GM12878 (cell line): ENCODE results near the gene RORC. TPM values are rescaled to one million over a fixed set of nuclear protein-coding genes. Genes with fewer than 3 reads are reported as not detected.

Experiments used
- ATAC-seq: fragments of 200-7000 bp; cut with Tn5 transposase; 3 replicates; pipeline ENCODE4 v1.9.1; 2020; ENCODE audit warnings: mild to moderate bottlenecking, moderate library complexity
- BruUV-seq: library from RNA; stranded (reverse); fragments of 400-500 nt; replicated peaks from 2 replicates; lab custom pipeline; 2021; lab: Mats Ljungman, UMichigan
- CTCF ChIA-PET: fragments of 300-600 bp; sonication (Branson Sonifier 250); formaldehyde crosslinking; extraction: SDS; loops from one replicate; lab custom pipeline; 2021; ENCODE audit warnings: inconsistent platforms; lab: Yijun Ruan, JAX
- POLR2A ChIA-PET: fragments of 350-600 bp; formaldehyde crosslinking; extraction: SDS; loops from one replicate; lab custom pipeline; 2021; ENCODE audit warnings: inconsistent platforms; lab: Charles Lee
- RAD21 ChIA-PET: fragments of 300-600 bp; sonication (Branson Sonifier 250); formaldehyde crosslinking; loops from one replicate; lab custom pipeline; 2023; ENCODE audit warnings: antibody characterized with exemption; ENCODE audit not compliant: unreplicated experiment; lab: Charles Lee
- SMC1A ChIA-PET: fragments of 300-600 bp; sonication (Branson Sonifier 250); formaldehyde crosslinking; loops from one replicate; lab custom pipeline; 2023; ENCODE audit not compliant: unreplicated experiment, uncharacterized antibody; lab: Charles Lee
- DNase-seq: peaks from one replicate; pipeline ENCODE4 v3.0.0-alpha.2; 2011; ENCODE audit warnings: low read depth, low spot score
- FAIRE-seq: peaks from 3 replicates; lab custom pipeline; 2011; peaks lifted over from hg19 to GRCh38; lab: Jason Lieb, UNC
- H2AFZ ChIP-seq: 2 replicates; pipeline ENCODE4 v1.6.0; 2011; ENCODE audit warnings: low read depth, low read length, control low read depth; ENCODE audit not compliant: control insufficient read depth
- H3K27ac ChIP-seq: 2 replicates; pipeline ENCODE4 v1.5.1; 2011; ENCODE audit warnings: control low read depth; ENCODE audit not compliant: control insufficient read depth, insufficient read depth
- H3K27me3 ChIP-seq, 2 experiments: replicated peaks in 1 of 2; 2 replicates each; pipeline versions ENCODE4 v1.6.0 to v1.6.1; 2011; ENCODE audit warnings: low read length in 1 of 2; ENCODE audit not compliant: control insufficient read depth in 2 of 2, insufficient read depth in 2 of 2
- H3K36me3 ChIP-seq, 2 experiments: 2 replicates each; pipeline ENCODE4 v1.5.1; 2011; ENCODE audit warnings: low read length in 1 of 2; ENCODE audit not compliant: control insufficient read depth in 2 of 2, insufficient read depth in 2 of 2
- H3K4me1 ChIP-seq: 2 replicates; pipeline ENCODE4 v1.6.1; 2011; ENCODE audit warnings: mild to moderate bottlenecking, low read length, moderate library complexity, mixed read lengths; ENCODE audit not compliant: control insufficient read depth, insufficient read depth
- H3K4me2 ChIP-seq: 2 replicates; pipeline ENCODE4 v1.6.0; 2011; ENCODE audit warnings: control low read depth; ENCODE audit not compliant: control insufficient read depth, insufficient read depth
- H3K4me3 ChIP-seq: fragments of 200-600 bp; sonication (generic); 2 replicates; pipeline ENCODE4 v1.5.1; 2016
- H3K79me2 ChIP-seq: 2 replicates; pipeline ENCODE4 v1.6.0; 2011; ENCODE audit warnings: low read length; ENCODE audit not compliant: control insufficient read depth, insufficient read depth
- H3K9ac ChIP-seq: 2 replicates; pipeline ENCODE4 v1.8.0; 2011; ENCODE audit warnings: low read length, control low read depth, mixed read lengths; ENCODE audit not compliant: control insufficient read depth, insufficient read depth
- H3K9me3 ChIP-seq: replicated peaks from 3 replicates; pipeline ENCODE4 v1.5.1; 2011; ENCODE audit warnings: mild to moderate bottlenecking, low read length; ENCODE audit not compliant: control insufficient read depth, insufficient read depth
- H4K20me1 ChIP-seq: 2 replicates; pipeline ENCODE4 v1.6.0; 2011; ENCODE audit not compliant: control insufficient read depth, insufficient read depth
- CHD4 ChIP-seq: fragments of 200-600 bp; sonication (generic); IDR thresholded peaks from 2 replicates; pipeline ENCODE4 v1.6.1; 2016; ENCODE audit warnings: mild to moderate bottlenecking
- EED ChIP-seq: sonication (generic); IDR thresholded peaks from 2 replicates; pipeline ENCODE4 v1.6.1; 2016; ENCODE audit warnings: antibody characterized with exemption, low read depth
- GATAD2B ChIP-seq: fragments of 450-650 bp; conservative IDR thresholded peaks from 2 replicates; pipeline ENCODE4 v1.6.1; 2017; ENCODE audit warnings: low read depth, mild to moderate bottlenecking, moderate library complexity
- HDAC2 ChIP-seq: fragments of 200-600 bp; sonication (generic); IDR thresholded peaks from 2 replicates; pipeline ENCODE4 v1.6.1; 2017
- IKZF2 ChIP-seq, 2 experiments: fragments of 450-650 bp; IDR thresholded peaks; 2 replicates each; pipeline ENCODE4 v1.6.1; 2017; ENCODE audit warnings: mild to moderate bottlenecking in 2 of 2, moderate library complexity in 2 of 2
- MTA3 ChIP-seq: IDR thresholded peaks from 2 replicates; pipeline ENCODE4 v1.6.1; 2012; ENCODE audit warnings: low read length, inconsistent platforms, borderline replicate concordance
- NFYB ChIP-seq: IDR thresholded peaks from 2 replicates; pipeline ENCODE4 v1.6.1; 2011; ENCODE audit warnings: low read depth, mild to moderate bottlenecking, low read length, improper control_type of control experiment, moderate library complexity; ENCODE audit not compliant: insufficient read depth
- PKNOX1 ChIP-seq: fragments of 450-650 bp; IDR thresholded peaks from 2 replicates; pipeline ENCODE4 v1.6.1; 2016; ENCODE audit warnings: mild to moderate bottlenecking
- POLR2A ChIP-seq: IDR thresholded peaks from 2 replicates; pipeline ENCODE4 v1.6.1; 2011; ENCODE audit warnings: low read depth, mild to moderate bottlenecking, low read length
- SUZ12 ChIP-seq: fragments of 200-600 bp; sonication (generic); IDR thresholded peaks from one replicate; pipeline ENCODE4 v1.6.1; 2018; ENCODE audit warnings: antibody characterized with exemption, mild to moderate bottlenecking; ENCODE audit not compliant: unreplicated experiment
- ZNF384 ChIP-seq: IDR thresholded peaks from 2 replicates; pipeline ENCODE4 v1.6.1; 2012; ENCODE audit warnings: low read depth, mild to moderate bottlenecking, low read length, improper control_type of control experiment, borderline replicate concordance
- ZSCAN29 ChIP-seq: fragments of 450-650 bp; IDR thresholded peaks from 2 replicates; pipeline ENCODE4 v1.6.1; 2017; ENCODE audit warnings: mild to moderate bottlenecking, moderate library complexity
- WGBS: methylation state at CpG from one replicate; pipeline ENCODE4 v1.1.6; 2016; ENCODE audit warnings: low lambda C conversion rate; ENCODE audit not compliant: insufficient replicate concordance, insufficient coverage; ENCODE audit errors: missing lambda C conversion rate; 5-methylcytosine and 5-hydroxymethylcytosine counted together
- in situ Hi-C: fragments of 300-500 bp; cut with MboI; formaldehyde crosslinking; loops from 9 replicates; pipeline ENCODE4 v1.14.3; 2018; ENCODE audit warnings: mixed read lengths
- intact Hi-C: fragments of 100-400 bp; cut with micrococcal nuclease; formaldehyde crosslinking; loops from one replicate; pipeline ENCODE4 v1.14.2; 2022; ENCODE audit not compliant: unreplicated experiment
- polyA plus RNA-seq, 11 experiments: library from polyadenylated mRNA; depleted of rRNA in 4 of 11; unstranded in 6 of 11; stranded (reverse) in 5 of 11; fragments of >200 nt; fragmentation: Nextera tagmentation in 4 of 11; fragmentation: Illumina TruSeq in 1 of 11; extraction: Ambion mirVana in 4 of 11; extraction: Trizol in 1 of 11; gene quantifications; 1 replicate in 1 of 11; 2 replicates in 10 of 11; pipeline versions ENCODE4 v1.2.1 to v1.2.3, GENCODE V29; 2011 to 2016; ENCODE audit warnings: inconsistent platforms in 2 of 11, missing spikeins in 2 of 11, low read depth in 1 of 11
- total RNA-seq, 4 experiments: library from RNA; depleted of rRNA in 3 of 4; stranded (reverse); fragments of >200 nt in 3 of 4; fragmentation: Illumina TruSeq in 1 of 4; extraction: Trizol in 1 of 4; gene quantifications; 2 replicates each; pipeline versions ENCODE4 v1.2.1 to v1.2.3, GENCODE V29; 2013 to 2021
- TF ChIP-seq, protein P1 (sequence below): fragments of 450-650 bp; IDR thresholded peaks from 2 replicates; pipeline ENCODE4 v1.6.1; 2017; ENCODE audit warnings: low read depth, mild to moderate bottlenecking, moderate library complexity
- TF ChIP-seq, protein P2 (sequence below): fragments of 450-650 bp; IDR thresholded peaks from 2 replicates; pipeline ENCODE4 v1.6.1; 2017; ENCODE audit warnings: mild to moderate bottlenecking, moderate library complexity

Gene RORC
- total and polyA plus RNA-seq, 10 of the 15 experiments (the other 5 are each of a cell fraction or from before 2014, with no cell fraction given) = not detected

DNA sequence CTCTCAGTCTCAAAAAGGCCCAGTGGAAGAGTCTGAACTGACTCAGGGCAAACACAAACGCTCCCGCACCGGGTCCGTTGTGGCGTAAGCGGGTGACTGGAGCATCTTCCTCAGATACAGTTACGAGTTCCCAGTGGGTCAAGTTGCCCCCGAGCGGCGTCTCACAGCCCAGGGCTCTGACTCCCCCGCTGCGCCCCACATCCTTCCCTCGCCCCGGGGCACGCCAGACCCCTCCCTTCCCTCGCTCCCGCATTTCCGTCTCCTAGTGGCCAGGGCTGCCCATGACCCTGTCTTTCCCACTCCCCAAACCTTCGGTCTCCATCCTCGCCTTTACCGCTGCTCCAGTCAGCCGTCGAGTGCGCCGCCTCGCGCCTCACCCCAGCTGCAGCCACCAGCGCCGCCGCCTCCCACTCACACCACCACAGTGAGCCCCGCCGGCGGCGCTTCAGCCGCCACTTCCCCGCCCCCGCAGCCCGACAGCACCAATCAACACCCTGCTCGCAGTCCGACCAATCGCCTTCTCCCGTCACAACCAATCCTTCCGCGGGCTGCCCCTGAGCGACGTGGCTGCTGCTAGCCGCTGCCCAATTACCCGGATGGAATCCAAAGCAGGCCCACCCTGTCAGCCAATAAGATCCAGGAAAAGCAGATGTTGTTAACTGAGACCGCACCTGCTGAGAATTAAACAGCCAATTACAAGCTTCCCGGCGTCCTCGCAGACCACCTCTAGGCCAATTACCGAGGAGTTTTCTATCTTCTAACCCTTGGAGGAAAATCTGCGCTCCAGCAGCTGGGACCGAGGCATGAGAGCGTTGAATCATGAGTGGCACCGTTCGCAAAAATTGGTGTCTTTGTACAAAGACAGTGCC is 41.3 kb downstream of the RORC start, which contains the start of gene TDRKH:
TSS of gene TDRKH (minus strand) at position 430 of the 869 bp plus-strand sequence. CDS start 7,478 bp downstream, outside the sequence.
- DNase-seq (peak; percentile 97), FAIRE-seq (peak; percentile 99), ATAC-seq (peak; percentile 99)
- SMC1A ChIA-PET = interaction anchor here (0.8 to 1.1 kb wide), 2 partner anchors 7 to 16 kb away, joined by 3 to 5 read pairs; no protein-coding TSS in a partner anchor
- Histone ChIP-seq H4K20me1 (no peaks in the 10 kb centered on the region), H3K9me3 (no peaks in the 10 kb centered on the region), H2AFZ (peak within 1 kb of the TSS; percentile 100), H3K27ac (no peak within 1 kb of the TSS), H3K79me2 (no peaks in the 10 kb centered on the region; the same call in 1 of the 2 replicates), H3K4me1 (peaks cover 5% of the 10 kb centered on the region), H3K4me2 (peak within 1 kb of the TSS; percentile 99), H3K4me3 (peak within 1 kb of the TSS; percentile 82), H3K36me3 (no peaks in the 10 kb centered on the region), H3K9ac (peak within 1 kb of the TSS; percentile 68), H3K27me3 (no peaks in the 10 kb centered on the region)
- intact Hi-C loops = no loop called here
- in situ Hi-C loops = no loop called here
- POLR2A ChIA-PET = interaction anchor here (0.8 to 1.1 kb wide), 2 partner anchors 10 to 49 kb away, joined by 4 read pairs; partner anchors contain the start of gene C2CD4D
- CTCF ChIA-PET = interaction anchor here (0.7 to 1.7 kb wide), 8 partner anchors 11 to 196 kb away, joined by 4 to 8 read pairs (median 5); partner anchors contain the start of gene MRPL9
- WGBS = under 1% methylated on average over 44 of the region's 58 CpGs
- RAD21 ChIA-PET = interaction anchor here (1.0 to 1.5 kb wide), 3 partner anchors 27 to 56 kb away, joined by 4 read pairs; partner anchors contain the start of genes C2CD4D and MRPL9
- BruUV-seq = no TSS peak
- TF ChIP-seq PKNOX1 (peak; percentile 100), HDAC2 (0 out of 2 replicates have a peak, but pooled peaks have one; percentile 75), EED (no peak; the same call in 1 of the 2 replicates), CHD4 (no peak), GATAD2B (peak; percentile 50; the same call in 1 of the 2 replicates), NFYB (peak; percentile 96), ZNF384 (no peak), SUZ12 (no peak), ZSCAN29 (no peak), POLR2A (peak; percentile 88), IKZF2 (IDR thresholded peaks at IDR 0.05) (peak in 1 of 2 experiments; percentile 17; a peak in 1 of 4 replicates), MTA3 (no peak)
- TF ChIP-seq, protein P1, sequence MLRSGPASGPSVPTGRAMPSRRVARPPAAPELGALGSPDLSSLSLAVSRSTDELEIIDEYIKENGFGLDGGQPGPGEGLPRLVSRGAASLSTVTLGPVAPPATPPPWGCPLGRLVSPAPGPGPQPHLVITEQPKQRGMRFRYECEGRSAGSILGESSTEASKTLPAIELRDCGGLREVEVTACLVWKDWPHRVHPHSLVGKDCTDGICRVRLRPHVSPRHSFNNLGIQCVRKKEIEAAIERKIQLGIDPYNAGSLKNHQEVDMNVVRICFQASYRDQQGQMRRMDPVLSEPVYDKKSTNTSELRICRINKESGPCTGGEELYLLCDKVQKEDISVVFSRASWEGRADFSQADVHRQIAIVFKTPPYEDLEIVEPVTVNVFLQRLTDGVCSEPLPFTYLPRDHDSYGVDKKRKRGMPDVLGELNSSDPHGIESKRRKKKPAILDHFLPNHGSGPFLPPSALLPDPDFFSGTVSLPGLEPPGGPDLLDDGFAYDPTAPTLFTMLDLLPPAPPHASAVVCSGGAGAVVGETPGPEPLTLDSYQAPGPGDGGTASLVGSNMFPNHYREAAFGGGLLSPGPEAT = no peak; the same call in 1 of the 2 replicates
- TF ChIP-seq, protein P2, sequence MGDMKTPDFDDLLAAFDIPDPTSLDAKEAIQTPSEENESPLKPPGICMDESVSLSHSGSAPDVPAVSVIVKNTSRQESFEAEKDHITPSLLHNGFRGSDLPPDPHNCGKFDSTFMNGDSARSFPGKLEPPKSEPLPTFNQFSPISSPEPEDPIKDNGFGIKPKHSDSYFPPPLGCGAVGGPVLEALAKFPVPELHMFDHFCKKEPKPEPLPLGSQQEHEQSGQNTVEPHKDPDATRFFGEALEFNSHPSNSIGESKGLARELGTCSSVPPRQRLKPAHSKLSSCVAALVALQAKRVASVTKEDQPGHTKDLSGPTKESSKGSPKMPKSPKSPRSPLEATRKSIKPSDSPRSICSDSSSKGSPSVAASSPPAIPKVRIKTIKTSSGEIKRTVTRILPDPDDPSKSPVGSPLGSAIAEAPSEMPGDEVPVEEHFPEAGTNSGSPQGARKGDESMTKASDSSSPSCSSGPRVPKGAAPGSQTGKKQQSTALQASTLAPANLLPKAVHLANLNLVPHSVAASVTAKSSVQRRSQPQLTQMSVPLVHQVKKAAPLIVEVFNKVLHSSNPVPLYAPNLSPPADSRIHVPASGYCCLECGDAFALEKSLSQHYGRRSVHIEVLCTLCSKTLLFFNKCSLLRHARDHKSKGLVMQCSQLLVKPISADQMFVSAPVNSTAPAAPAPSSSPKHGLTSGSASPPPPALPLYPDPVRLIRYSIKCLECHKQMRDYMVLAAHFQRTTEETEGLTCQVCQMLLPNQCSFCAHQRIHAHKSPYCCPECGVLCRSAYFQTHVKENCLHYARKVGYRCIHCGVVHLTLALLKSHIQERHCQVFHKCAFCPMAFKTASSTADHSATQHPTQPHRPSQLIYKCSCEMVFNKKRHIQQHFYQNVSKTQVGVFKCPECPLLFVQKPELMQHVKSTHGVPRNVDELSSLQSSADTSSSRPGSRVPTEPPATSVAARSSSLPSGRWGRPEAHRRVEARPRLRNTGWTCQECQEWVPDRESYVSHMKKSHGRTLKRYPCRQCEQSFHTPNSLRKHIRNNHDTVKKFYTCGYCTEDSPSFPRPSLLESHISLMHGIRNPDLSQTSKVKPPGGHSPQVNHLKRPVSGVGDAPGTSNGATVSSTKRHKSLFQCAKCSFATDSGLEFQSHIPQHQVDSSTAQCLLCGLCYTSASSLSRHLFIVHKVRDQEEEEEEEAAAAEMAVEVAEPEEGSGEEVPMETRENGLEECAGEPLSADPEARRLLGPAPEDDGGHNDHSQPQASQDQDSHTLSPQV = no peak
